Inferior parietal cortex (tissue), 1 donor: ENCODE results near the gene TAS2R14.

Source experiments
- DNase-seq: peaks from one replicate; pipeline ENCODE4 v3.0.0-alpha.2; 2016; ENCODE audit errors: extremely low spot score

Gene TAS2R14

DNA sequence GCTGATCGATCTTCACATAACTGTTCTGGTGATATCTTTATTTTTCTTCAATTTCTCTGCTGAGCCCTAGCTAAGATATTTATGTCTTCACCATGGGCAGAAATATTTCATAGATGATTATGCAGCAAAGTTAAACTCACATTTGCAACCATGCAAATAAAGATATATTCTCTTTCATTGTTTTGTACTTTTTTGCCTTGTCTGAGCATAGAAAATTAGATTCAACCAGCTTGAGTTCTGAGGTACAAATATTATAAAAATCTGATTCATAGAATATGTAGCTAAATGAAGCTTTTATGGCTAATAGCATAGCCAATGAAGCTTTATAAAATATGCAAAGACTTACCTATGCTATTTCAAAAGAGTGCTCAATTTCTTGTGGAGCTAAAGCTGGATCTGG, 29.6 kb downstream of the TAS2R14 start, which contains the start of gene TAS2R13:
TSS of gene TAS2R13 (minus strand) at position 101 of the 400 bp plus-strand sequence. CDS start 264 bp downstream, outside the sequence.
- DNase-seq, result no peak

DNA sequence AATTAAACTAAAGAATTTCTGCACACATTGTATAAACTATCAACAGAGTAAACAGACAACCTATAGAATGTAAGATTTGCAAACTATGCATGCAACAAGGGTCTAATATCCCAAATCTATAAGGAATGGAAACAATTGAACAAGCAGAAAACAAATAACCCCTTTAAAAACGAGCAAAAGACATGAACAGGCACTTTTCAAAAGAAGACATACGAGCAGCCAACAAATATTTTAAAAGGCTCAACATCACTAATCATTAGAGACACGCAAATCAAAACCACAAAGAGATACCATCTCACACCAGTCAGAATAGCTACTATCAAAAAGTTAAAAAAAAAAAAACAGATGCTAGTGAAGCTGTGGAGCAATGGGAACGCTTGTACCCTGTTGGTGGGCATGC, 34.4 kb downstream of the TAS2R14 start:
- no peak for DNase-seq

DNA sequence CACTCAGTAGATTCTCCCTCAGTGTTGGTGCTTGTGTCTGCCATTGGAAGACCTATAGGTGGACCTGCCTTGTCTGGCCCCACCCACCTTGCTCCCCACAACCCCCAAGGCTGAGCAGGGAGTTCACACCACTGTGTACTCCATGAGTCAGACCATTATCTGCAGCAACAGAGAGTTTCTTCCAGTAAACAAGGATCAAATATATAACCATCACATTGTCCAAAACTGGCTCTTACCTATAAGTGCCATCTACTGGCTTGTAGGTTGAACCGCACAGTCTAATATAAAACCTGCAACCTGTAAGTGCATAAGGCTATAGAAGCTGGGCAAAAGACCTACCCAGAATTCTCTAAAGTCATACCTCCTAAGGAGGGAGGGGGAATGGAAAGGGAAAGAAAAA, 37.6 kb downstream of the TAS2R14 start:
- no peak for DNase-seq

- DNase-seq, result no peak
Observed at GRCh38 chr12:10900972-10901371, 38.1 kb downstream of the TAS2R14 start.

- no peak for DNase-seq
Observed at GRCh38 chr12:10900530-10900929, 38.5 kb downstream of the TAS2R14 start.

- DNase-seq, result no peak
Observed at GRCh38 chr12:10896854-10897253, 42.2 kb downstream of the TAS2R14 start.

DNA sequence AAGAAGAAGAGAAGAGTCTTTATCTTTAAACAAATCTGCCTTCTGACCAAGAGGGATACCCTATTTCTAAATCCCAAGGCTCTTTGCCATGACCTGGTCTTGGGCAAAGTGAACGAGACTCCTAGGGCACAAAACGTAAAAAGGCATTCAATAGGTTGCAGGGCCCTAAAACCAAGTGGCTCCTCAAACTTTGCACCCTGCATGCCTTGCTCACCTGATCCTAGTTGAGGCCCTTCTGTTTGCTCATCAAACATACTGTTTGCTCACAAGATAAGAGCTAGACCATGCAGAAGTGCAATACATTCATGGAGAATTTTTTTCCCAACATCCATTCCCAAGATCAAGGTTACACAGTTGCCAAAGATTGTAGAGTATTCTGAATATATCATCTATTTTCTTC, 47.1 kb downstream of the TAS2R14 start:
- DNase-seq, result no peak

GRCh38 chr12:10889226-10889625, 49.8 kb downstream of the TAS2R14 start:
- DNase-seq, result no peak
